Mesenteric fat pad (tissue), 1 donor: Measurements from ENCODE around the gene SLAMF9. TPM values are rescaled to one million over a fixed set of nuclear protein-coding genes. Genes with fewer than 3 reads are reported as not detected.

ENCODE experiments used
- DNase-seq: peaks from one replicate; pipeline ENCODE4 v3.0.0-alpha.2; 2020; ENCODE audit warnings: low spot score
- total RNA-seq: library from RNA; stranded (reverse); fragmentation: NEBNext Ultra II Directional; extraction: Animal tissue kit (Norgen Biotek cat#: 25700); gene quantifications from one replicate; pipeline ENCODE4 v1.2.1, GENCODE V29; 2021
- donor health status: DM: yes; HTN: yes; CAD: no.

SLAMF9 gene
- total RNA-seq, 1 donor from 2014 or later, result not detected

- DNase-seq, result no peak
These were observed 19.6 kb downstream of the SLAMF9 start for GRCh38 chr1:159934136-159935039.

DNA sequence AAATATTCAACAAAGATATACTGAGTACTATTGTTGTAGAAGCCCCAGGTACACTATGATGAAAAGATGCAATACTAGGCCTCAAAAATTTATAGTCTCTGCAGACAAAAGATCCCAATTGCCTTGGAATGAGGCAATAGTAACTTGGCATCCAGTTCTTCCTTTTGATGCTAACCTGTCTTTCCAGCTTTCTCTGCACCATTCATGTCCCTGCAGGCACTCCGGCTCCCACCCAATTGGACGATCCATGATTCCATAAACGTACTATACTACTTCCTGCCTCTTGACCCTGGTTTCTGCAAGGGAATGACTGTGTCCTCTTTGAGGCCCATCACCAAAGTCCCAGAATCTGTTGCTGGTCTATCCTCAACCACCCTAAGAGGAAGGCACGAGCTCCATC is 20.7 kb downstream of the SLAMF9 start:
- no peak for DNase-seq

DNA sequence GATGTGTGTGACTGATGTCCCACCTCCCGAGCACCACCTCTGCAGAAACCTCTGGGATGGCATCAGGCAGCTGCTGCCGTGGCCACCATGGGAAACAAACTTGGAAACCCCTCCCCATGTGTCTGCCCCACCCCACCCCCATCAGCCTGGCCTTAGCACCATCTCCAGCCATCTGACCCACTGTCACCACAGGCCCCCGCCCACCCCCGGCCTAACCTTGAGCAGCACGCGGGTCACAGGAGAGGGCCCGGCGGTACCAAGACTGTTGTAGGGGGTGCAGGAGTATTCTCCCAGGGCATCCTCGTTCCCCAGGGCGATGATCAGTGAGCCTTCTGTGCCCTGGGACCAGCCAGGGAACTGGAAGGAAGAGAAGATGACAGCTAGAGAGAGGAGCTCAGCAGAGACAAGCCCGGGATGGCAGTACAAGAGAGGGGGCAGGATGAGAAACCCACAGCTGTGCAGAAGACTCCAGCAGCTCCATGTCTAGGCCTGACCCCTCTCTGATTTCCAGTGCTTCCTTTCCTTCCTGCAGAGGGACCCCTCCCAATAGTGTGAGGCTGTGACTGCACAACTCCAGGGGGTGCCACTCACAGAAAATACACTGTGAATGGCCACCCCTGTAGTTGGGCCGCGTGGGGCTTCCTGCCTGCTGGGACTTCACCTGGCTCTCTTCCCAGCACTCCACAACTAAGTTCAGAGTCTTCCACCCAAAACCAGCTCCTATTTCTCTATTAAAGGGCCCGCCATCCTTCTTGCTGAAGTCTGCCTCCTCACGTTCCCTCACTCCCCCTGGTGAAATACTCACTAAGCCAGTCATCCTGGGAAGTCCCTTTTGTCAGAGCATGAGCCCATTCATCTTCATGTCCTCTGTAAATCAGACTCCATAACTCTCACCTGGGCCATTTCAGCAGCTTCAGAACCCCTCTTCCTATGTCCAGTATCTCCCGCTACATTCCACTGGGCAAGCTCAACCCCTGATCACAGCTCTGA is 21.4 kb downstream of the SLAMF9 start:
- no peak for DNase-seq

DNA sequence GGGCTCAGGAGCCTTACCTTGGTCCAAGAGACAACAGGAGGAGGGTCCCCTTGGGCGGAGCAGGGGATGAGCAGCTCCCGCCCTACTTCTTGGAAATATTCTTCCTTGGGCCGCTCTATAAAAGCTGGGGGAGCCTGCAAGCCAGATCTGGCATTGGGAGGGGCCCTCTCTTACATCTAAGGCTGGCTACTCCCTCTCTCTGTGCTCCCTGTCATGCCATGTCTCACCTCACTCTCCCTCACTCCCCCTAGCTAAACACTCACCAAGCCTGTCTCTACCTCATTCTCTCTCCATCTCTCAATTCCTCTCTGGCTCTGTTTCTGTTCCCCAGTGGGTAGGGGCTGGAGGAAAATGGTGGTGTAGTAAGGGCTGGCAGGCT is 22.3 kb downstream of the SLAMF9 start:
- no peak for DNase-seq

GRCh38 chr1:159931101-159931794 is 22.8 kb downstream of the SLAMF9 start:
- DNase-seq, result no peak

DNA sequence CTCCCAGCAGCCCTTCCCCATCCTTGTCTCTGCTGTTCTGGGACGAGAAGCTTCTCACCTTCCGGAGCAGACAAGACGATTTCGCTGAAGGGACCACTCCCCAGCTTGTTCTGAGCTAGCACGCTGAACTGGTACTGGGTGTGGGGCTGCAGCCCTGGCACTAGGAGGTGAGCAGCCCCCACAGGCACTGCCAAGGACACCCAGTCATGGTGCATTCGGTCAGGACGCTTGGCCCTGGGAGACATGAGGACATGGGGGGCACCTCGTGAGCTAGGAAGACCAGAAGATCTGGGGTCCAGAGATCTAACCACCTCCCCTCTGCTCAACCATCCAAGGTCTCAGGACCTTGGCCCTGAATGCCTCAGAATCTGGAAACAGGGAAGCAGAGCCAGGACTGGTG is 23.4 kb downstream of the SLAMF9 start:
- no peak for DNase-seq

- no peak for DNase-seq
These were observed 23.8 kb downstream of the SLAMF9 start for GRCh38 chr1:159930216-159930615.

DNA sequence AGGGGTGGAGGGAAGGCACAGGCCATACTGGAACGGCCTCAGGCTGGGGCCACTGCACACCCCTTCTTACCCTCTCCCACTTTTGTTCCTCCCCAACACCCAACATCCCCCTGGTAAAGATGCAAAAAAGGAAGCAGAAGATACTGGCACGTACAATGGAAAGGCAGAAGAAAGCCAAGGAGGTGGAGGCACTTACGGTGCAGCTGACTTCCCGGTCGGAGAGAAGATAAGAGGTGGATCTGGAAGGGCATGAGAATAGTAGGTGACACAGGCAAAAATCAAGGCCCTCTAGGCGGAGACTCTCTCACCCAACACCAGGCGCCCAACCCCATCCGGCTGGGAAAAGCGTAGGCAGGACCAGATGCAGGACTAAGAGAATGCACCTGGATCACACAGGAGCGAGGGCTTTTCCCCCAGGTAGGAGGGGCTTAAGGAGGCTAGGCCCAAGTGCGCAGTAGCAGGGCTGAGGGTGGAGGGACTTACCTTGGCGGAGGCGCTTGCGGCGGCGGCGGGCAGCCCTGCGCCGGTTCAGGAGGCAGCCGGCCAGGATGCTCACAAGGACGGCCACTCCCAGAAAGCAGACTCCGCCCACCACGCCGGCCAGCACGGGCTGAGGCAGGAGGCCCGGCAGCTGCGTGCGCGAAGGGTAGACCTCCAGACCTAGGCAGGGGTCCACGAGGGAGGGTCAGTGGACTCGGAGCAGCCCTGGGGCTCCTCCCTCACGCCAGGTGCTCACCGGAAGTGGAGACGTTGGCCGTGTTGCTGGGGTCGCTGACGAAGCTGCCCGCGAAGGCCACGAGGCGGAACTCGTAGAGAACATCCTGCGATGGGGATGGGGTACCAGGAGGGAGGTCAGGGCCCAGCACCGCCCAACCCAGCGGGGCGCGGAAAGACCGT is 24.6 kb downstream of the SLAMF9 start:
- no peak for DNase-seq

DNA sequence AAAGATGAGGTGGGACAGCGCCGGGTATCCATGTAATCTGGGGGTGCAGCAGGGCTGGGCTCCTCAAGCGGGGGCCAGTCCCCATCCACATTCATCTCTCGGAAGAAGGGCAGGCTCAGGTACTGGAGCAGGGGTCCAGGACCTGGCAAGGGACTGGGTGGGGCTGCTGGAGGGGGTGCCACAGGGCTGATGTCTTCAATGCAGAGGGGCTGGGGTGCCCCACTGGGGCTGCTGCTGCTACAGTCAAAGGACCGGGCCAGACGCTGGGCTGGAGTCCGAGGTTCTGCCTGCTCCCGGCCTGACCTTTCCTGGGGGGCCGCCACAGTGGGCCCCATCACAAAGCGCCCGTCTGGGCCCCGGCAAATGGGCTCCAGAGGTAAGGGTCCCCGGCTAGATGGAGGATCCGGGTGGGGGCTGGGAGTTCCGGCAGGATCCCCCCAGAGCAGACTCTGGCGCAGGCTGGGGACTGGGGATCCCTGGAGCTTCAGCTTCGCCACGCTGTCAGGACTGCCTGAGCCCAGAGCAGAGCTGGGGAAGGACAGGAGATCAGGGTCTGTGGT is 25.5 kb downstream of the SLAMF9 start:
- no peak for DNase-seq

- no peak for DNase-seq
These were observed 26.1 kb downstream of the SLAMF9 start for GRCh38 chr1:159927849-159928431.

DNA sequence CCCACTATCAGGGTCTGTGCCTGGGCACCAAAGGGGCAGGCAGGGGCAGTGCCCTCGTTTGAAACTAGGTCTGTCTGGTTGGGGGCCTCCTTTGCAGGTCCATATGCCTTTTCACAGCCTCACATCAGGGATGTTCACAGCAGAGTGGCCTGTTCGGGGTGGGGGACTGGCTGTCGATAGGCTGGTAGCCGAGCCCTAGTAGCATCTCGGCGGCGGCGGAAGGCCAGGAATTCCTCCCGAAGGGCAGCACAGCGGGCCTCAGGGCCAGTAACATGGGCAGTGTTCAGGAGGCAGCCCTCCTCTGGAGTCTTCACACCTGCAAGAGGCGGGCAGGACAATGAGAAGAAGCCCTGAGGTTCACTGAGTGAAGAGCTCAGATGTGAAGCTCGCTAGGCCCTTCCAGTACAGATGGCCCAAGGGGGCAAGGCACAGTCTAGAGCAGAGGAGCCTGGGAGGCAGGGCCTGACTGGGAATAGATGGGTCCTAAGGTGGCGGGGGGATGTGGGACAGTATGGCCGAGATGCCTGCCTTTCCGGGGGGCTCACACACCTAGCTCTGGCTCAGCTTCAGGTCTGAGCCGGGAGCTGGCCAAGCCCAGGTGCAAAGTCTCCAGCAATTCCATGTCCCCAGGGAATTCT is 26.7 kb downstream of the SLAMF9 start:
- DNase-seq, result no peak

DNA sequence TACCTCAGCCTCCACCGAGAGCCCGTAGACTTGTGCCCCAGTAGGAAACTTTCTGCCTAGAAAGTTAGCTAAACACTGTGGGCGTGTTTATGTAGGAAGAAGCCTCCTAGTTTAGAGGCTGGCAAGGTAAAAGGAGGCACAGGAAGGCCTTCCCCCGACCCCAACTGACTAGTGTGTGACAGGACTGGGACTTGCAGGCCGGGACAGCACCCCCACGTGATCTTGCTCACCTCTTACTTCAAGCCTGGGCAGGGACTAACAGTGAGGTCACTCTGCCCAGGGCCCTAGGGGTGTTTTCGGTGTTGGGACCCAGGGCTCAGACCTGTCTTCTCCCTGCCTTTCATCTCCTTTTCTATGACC is 28.3 kb downstream of the SLAMF9 start:
- DNase-seq, result no peak

- DNase-seq, result peak; percentile 98
These were observed 29.0 kb downstream of the SLAMF9 start, which contains the start of gene TAGLN2 for GRCh38 chr1:159924791-159925718. Gene TAGLN2, minus strand, starts transcription at chr1:159925507. Its CDS starts 4,998 bp downstream, at chr1:159920509.

DNA sequence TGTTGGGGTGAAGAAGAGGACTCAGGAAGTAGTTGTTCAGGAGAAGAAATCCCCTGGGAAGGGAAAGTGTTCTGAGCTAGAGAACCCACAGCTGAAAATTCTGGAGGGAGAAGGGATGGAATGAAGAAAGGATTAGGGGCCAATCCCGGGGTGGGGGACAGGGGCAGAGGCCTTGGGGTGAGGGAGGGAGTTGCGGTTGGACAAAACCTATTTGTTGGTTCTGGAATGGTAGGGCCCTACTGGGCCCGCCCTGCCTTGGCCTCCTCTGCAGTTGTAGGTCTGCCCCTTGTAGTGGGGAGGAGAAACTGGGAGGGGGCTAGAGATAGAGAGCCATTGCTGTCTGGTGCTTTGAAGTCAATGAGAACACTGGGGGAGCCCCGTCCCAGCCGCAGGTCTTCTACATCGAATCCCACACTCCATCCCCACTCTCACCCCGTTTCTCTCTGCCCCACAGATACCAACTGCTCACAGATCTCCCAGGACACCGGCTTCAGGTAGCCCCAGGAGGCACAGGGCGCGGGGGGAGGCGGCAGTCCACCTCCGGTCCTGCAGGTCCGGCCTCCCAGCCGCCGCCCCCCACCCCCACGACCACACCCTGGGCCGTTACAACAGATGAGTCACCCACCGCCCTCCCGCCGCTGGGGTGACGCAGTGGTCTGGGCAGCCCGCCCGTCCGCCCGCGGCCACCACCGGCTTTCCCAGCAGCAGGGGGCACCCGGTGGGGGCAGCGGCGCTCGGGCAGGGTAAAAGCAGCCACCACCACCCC is 29.8 kb downstream of the SLAMF9 start:
- DNase-seq, result peak; percentile 98

DNA sequence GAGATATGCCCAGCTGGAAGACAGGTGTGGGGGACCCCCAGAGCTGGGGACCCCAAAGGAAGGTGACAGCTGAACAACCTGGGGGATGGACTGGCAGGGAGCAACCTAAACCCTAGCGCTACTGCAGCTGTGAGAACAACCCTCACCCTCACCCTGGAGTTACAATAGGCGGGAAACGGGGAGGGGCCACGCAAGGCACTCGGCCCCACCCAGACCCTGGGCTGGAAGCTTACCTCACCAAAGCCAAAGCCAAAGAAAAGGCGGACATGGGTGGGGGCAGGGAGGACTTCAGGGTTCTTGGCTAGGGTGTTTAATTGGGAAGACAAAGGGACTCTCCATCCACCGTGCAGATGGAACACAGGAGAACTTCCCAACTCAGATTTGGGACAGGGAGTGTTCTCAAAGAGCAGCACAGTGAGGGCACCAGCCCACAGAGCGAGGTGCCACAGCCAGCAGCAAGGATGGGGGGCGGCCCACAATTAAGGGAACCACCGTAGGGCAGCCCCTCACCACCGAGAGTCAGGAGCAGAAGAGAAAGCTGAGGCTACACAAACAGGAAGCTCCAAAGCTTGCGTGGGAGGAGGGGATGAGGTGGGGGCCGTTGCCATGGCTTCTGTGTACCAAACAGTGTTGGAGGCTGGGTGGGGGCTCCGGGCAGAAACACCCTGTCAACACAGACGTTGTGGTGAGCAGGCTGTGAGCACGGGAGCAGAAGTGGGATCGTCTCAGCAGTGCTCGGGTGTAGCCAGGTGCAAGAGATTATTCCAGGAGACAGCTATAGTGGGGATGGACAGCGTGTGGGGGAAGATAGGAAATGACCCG is 30.6 kb downstream of the SLAMF9 start:
- DNase-seq, result peak; percentile 94

GRCh38 chr1:159922511-159923202 is 31.4 kb downstream of the SLAMF9 start:
- no peak for DNase-seq
